T follicular helper cell (primary cell): ENCODE results near the gene TTC17.

ENCODE experiments used
- DNase-seq: peaks from one replicate; pipeline ENCODE4 v3.0.0-alpha.2; 2020; ENCODE audit warnings: low read depth

TTC17 gene

GRCh38 chr11:43541993-43542392 is 183.3 kb downstream of the TTC17 start:
- DNase-seq, result no peak

GRCh38 chr11:43542750-43543712 is 184.3 kb downstream of the TTC17 start:
- DNase-seq, result no peak
